ENCODE results near the gene SLC6A20.

Gene SLC6A20

GRCh38 chr3:45746165-45746776 lies 50.1 kb downstream of the SLC6A20 start:
- in situ Hi-C loops (cut with HindIII; ENCODE audit: low pct_unique_long_range_greater_than_20kb, low sequenced_read_pairs), result no loop called here
- no peak for TF ChIP-seq JUND (IDR thresholded peaks at IDR 0.05; ENCODE audit: low read depth)
- no peak for DNase-seq (ENCODE audit: low read depth in 1 of 2, low spot score in 1 of 2)

GRCh38 chr3:45742461-45743089 lies 53.8 kb downstream of the SLC6A20 start:
- no peak for DNase-seq (ENCODE audit: low read depth in 1 of 2, low spot score in 1 of 2)
- no peak for TF ChIP-seq JUND (IDR thresholded peaks at IDR 0.05; ENCODE audit: low read depth)
- in situ Hi-C loops (cut with HindIII; ENCODE audit: low pct_unique_long_range_greater_than_20kb, low sequenced_read_pairs), result no loop called here

- no peak for DNase-seq (ENCODE audit: low read depth in 1 of 2, low spot score in 1 of 2)
- no peak for TF ChIP-seq JUND (IDR thresholded peaks at IDR 0.05; ENCODE audit: low read depth)
- in situ Hi-C loops (cut with HindIII; ENCODE audit: low pct_unique_long_range_greater_than_20kb, low sequenced_read_pairs), result no loop called here
Measured at GRCh38 chr3:45741742-45742460, 54.4 kb downstream of the SLC6A20 start.

- in situ Hi-C loops (cut with HindIII; ENCODE audit: low pct_unique_long_range_greater_than_20kb, low sequenced_read_pairs), result no loop called here
- TF ChIP-seq JUND (IDR thresholded peaks at IDR 0.05; ENCODE audit: low read depth), result no peak
- no peak for DNase-seq (ENCODE audit: low read depth in 1 of 2, low spot score in 1 of 2)
Measured at GRCh38 chr3:45741247-45741646, 55.1 kb downstream of the SLC6A20 start.

GRCh38 chr3:45739991-45740390 lies 56.3 kb downstream of the SLC6A20 start:
- in situ Hi-C loops (cut with HindIII; ENCODE audit: low pct_unique_long_range_greater_than_20kb, low sequenced_read_pairs), result no loop called here
- no peak for TF ChIP-seq JUND (IDR thresholded peaks at IDR 0.05; ENCODE audit: low read depth)
- no peak for DNase-seq (ENCODE audit: low read depth in 1 of 2, low spot score in 1 of 2)

- DNase-seq (ENCODE audit: low read depth in 1 of 2, low spot score in 1 of 2), result no peak
- no peak for TF ChIP-seq JUND (IDR thresholded peaks at IDR 0.05; ENCODE audit: low read depth)
- in situ Hi-C loops (cut with HindIII; ENCODE audit: low pct_unique_long_range_greater_than_20kb, low sequenced_read_pairs), result no loop called here
Measured at GRCh38 chr3:45737234-45737633, 59.1 kb downstream of the SLC6A20 start.

GRCh38 chr3:45736707-45737106 lies 59.6 kb downstream of the SLC6A20 start:
- no peak for DNase-seq (ENCODE audit: low read depth in 1 of 2, low spot score in 1 of 2)
- in situ Hi-C loops (cut with HindIII; ENCODE audit: low pct_unique_long_range_greater_than_20kb, low sequenced_read_pairs), result no loop called here
- no peak for TF ChIP-seq JUND (IDR thresholded peaks at IDR 0.05; ENCODE audit: low read depth)

GRCh38 chr3:45730409-45731154 lies 65.8 kb downstream of the SLC6A20 start:
- no peak for DNase-seq (ENCODE audit: low read depth in 1 of 2, low spot score in 1 of 2)
- in situ Hi-C loops (cut with HindIII; ENCODE audit: low pct_unique_long_range_greater_than_20kb, low sequenced_read_pairs), result no loop called here
- TF ChIP-seq JUND (IDR thresholded peaks at IDR 0.05; ENCODE audit: low read depth), result no peak

GRCh38 chr3:45729614-45730013 lies 66.7 kb downstream of the SLC6A20 start:
- in situ Hi-C loops (cut with HindIII; ENCODE audit: low pct_unique_long_range_greater_than_20kb, low sequenced_read_pairs), result no loop called here
- DNase-seq (ENCODE audit: low read depth in 1 of 2, low spot score in 1 of 2), result no peak
- no peak for TF ChIP-seq JUND (IDR thresholded peaks at IDR 0.05; ENCODE audit: low read depth)

- DNase-seq (ENCODE audit: low read depth in 1 of 2, low spot score in 1 of 2), result no peak
- no peak for TF ChIP-seq JUND (IDR thresholded peaks at IDR 0.05; ENCODE audit: low read depth)
- in situ Hi-C loops (cut with HindIII; ENCODE audit: low pct_unique_long_range_greater_than_20kb, low sequenced_read_pairs), result no loop called here
Measured at GRCh38 chr3:45724911-45725310, 71.4 kb downstream of the SLC6A20 start.

GRCh38 chr3:45719655-45720487 lies 76.5 kb downstream of the SLC6A20 start:
- DNase-seq (ENCODE audit: low read depth in 1 of 2, low spot score in 1 of 2), result no peak
- TF ChIP-seq JUND (IDR thresholded peaks at IDR 0.05; ENCODE audit: low read depth), result no peak
- in situ Hi-C loops (cut with HindIII; ENCODE audit: low pct_unique_long_range_greater_than_20kb, low sequenced_read_pairs), result no loop called here

GRCh38 chr3:45716790-45717336 lies 79.5 kb downstream of the SLC6A20 start:
- in situ Hi-C loops (cut with HindIII; ENCODE audit: low pct_unique_long_range_greater_than_20kb, low sequenced_read_pairs), result no loop called here
- DNase-seq (ENCODE audit: low read depth in 1 of 2, low spot score in 1 of 2), result no peak
- no peak for TF ChIP-seq JUND (IDR thresholded peaks at IDR 0.05; ENCODE audit: low read depth)

Measured in T47D (cell line).